ENCODE data around the gene PTPN2. TPM values are rescaled to one million over a fixed set of nuclear protein-coding genes. Genes with fewer than 3 reads are reported as not detected.

Gene PTPN2
- polyA plus RNA-seq, 2 of the 4 experiments (the other 2 are of a cell fraction): 23.0 to 32.4 TPM

DNA sequence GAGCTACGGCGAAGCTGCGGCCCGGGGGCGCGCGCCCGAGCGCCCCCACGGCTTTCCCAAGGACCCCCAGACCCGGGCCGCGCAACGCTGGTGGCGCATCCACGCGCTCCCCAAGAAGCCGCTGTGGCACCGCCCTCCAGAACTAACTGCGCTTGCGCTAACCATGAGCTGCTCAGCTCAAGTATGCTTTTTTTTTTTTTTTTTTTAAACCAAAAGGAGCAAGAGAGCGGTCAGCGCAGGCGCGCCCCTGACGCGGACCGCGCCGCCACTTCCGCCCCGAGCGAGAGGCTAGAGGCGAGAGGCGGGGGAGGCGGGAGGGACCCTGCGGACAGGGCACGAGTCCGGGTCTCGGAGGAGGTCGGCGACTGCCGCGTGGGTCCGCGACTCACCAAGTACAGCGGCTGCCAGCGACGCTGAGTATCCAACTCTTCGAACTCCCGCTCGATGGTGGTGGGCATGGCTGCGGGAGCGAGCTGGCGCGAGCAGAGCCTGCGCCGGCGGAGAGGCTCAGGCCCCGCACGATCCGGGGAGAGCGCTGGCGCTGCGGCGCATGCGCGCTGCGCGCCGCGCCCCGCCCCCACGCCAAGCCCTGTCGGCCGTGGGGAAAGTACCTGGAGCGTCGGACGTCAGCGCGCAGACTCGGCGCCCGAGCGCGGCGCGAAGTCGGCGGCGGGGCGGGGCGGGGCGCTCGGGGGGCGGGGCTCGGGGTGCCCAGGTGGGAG lies at the start of gene PTPN2 (continued):
- peak; percentile 59; the same call in 1 of the 2 replicates for TF ChIP-seq E2F6 (IDR thresholded peaks at IDR 0.05; ENCODE audit: borderline replicate concordance, low read depth)
- TF ChIP-seq RCOR1 (IDR thresholded peaks at IDR 0.05; ENCODE audit: low read depth, low read length): no peak

- TF ChIP-seq BHLHE40 (IDR thresholded peaks at IDR 0.05; ENCODE audit: low read depth, low read length) (no peak), FOXS1 (CRISPR knock-in tag; IDR thresholded peaks at IDR 0.05) (no peak)
- no peak overlapping the region for H3K4me3 ChIP-seq
- POLR2A ChIA-PET: no interaction called here
- DNase-seq (ENCODE audit: low read depth in 1 of 2, low spot score in 1 of 2) (no peak), ATAC-seq (no peak), FAIRE-seq (no peak)
- H3K4me1 ChIP-seq: 0 out of 3 replicates have a peak, but pooled peaks cover 4% of the 10 kb centered on the region
- no peaks in the 10 kb centered on the region for H3K9me3 ChIP-seq
- CTCF ChIA-PET: interaction anchor here (0.6 to 7.5 kb wide), 26 partner anchors 10 to 540 kb away, joined by 3 to 159 read pairs (median 8); partner anchors contain the start of gene SEH1L
- no peak overlapping the region for H3K4me2 ChIP-seq
- H3K27ac ChIP-seq: no peak overlapping the region
Observed at GRCh38 chr18:12933327-12933726, 49.3 kb upstream of the PTPN2 start.

DNA sequence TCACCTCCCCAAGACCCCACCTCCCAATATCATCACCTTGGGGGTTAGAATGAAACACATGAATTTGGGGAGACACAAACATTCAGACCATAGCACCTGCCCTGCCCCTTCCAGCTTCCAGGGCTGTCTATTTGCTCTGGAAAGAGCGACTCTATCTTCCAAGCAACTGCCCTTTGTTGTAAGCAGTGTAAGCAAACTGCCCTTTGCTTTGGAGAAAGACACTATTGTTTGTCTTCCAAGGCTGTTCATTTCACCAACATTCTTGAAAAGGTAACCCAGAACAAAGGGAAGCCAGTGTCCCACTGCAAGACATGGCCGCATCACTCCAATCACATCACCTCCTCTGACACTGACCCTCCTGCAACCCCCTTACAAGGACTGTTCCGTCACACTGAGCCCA lies 46.9 kb upstream of the PTPN2 start:
- TF ChIP-seq CBX2 (IDR thresholded peaks at IDR 0.05; ENCODE audit: borderline replicate concordance, low read depth) (no peak), BCL3 (IDR thresholded peaks at IDR 0.05) (no peak), PHF8 (IDR thresholded peaks at IDR 0.05; ENCODE audit: borderline replicate concordance, low read depth) (no peak), CHD4 (IDR thresholded peaks at IDR 0.05; ENCODE audit: borderline replicate concordance) (no peak), NFE2L2 (conservative IDR thresholded peaks at IDR 0.05; ENCODE audit: low read length) (no peak), HOXB13 (CRISPR knock-in tag; IDR thresholded peaks at IDR 0.05; ENCODE audit: low read depth) (no peak), EHF (CRISPR knock-in tag; IDR thresholded peaks at IDR 0.05) (no peak), JUN (IDR thresholded peaks at IDR 0.05) (no peak), JUNB (IDR thresholded peaks at IDR 0.05) (no peak), CTCF (IDR thresholded peaks at IDR 0.05) (no peak), FOXS1 (CRISPR knock-in tag; IDR thresholded peaks at IDR 0.05) (no peak), FOSL2 (IDR thresholded peaks at IDR 0.05) (no peak), FOSL2 (CRISPR knock-in tag; IDR thresholded peaks at IDR 0.05) (no peak), ATOH8 (CRISPR knock-in tag; IDR thresholded peaks at IDR 0.05; ENCODE audit: low read depth) (no peak), EHMT2 (IDR thresholded peaks at IDR 0.05; ENCODE audit: low read depth) (no peak), TP53 (CRISPR knock-in tag; IDR thresholded peaks at IDR 0.05) (no peak), SMC3 (IDR thresholded peaks at IDR 0.05) (no peak)
- TF ChIP-seq, protein P1, sequence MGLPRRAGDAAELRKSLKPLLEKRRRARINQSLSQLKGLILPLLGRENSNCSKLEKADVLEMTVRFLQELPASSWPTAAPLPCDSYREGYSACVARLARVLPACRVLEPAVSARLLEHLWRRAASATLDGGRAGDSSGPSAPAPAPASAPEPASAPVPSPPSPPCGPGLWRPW (IDR thresholded peaks at IDR 0.05): no peak
- TF ChIP-seq, protein P2, sequence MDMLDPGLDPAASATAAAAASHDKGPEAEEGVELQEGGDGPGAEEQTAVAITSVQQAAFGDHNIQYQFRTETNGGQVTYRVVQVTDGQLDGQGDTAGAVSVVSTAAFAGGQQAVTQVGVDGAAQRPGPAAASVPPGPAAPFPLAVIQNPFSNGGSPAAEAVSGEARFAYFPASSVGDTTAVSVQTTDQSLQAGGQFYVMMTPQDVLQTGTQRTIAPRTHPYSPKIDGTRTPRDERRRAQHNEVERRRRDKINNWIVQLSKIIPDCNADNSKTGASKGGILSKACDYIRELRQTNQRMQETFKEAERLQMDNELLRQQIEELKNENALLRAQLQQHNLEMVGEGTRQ (IDR thresholded peaks at IDR 0.05): no peak
- Histone ChIP-seq H3K27ac (no peak overlapping the region), H3K4me2 (no peak overlapping the region), H3K9me3 (no peaks in the 10 kb centered on the region), H3K4me3 (no peak overlapping the region), H3K4me1 (0 out of 3 replicates have a peak, but pooled peaks cover 4% of the 10 kb centered on the region)
- DNase-seq (ENCODE audit: low read depth in 1 of 2, low spot score in 1 of 2) (no peak), FAIRE-seq (no peak), ATAC-seq (no peak)
- POLR2A ChIA-PET: interaction anchor here (0.7 kb wide), 1 partner anchor 47 kb away, joined by 4 read pairs; no protein-coding TSS in a partner anchor
- WGBS (ENCODE audit: missing lambda C conversion rate): 50% methylated on average over 3 of the region's 3 CpGs
- CTCF ChIA-PET: interaction anchor here (0.6 to 2.9 kb wide), 2 partner anchors 187 to 190 kb away, joined by 3 to 14 read pairs; no protein-coding TSS in a partner anchor
